VCaP (cell line): ENCODE data around the gene ARID4A.
"Not testable (repeated sequence)": the region's sequence is repeated elsewhere in the genome, so short reads cannot be mapped to it uniquely, and the experiment has no call there.

Source experiments
- H3K27ac ChIP-seq: fragments of 450-650 bp; 2 replicates; pipeline ENCODE4 v1.5.1; 2017
- TF ChIP-seq, protein P1 (sequence below): fragments of 450-650 bp; conservative IDR thresholded peaks from 2 replicates; pipeline ENCODE4 v1.5.1; 2017; ENCODE audit warnings: mild to moderate bottlenecking, moderate library complexity

Gene ARID4A

GRCh38 chr14:58298477-58299400 is at the start of gene ARID4A:
TSS of gene ARID4A (plus strand) at chr14:58298555. CDS start at chr14:58299855, 1,300 bp downstream.
- TF ChIP-seq, protein P1, sequence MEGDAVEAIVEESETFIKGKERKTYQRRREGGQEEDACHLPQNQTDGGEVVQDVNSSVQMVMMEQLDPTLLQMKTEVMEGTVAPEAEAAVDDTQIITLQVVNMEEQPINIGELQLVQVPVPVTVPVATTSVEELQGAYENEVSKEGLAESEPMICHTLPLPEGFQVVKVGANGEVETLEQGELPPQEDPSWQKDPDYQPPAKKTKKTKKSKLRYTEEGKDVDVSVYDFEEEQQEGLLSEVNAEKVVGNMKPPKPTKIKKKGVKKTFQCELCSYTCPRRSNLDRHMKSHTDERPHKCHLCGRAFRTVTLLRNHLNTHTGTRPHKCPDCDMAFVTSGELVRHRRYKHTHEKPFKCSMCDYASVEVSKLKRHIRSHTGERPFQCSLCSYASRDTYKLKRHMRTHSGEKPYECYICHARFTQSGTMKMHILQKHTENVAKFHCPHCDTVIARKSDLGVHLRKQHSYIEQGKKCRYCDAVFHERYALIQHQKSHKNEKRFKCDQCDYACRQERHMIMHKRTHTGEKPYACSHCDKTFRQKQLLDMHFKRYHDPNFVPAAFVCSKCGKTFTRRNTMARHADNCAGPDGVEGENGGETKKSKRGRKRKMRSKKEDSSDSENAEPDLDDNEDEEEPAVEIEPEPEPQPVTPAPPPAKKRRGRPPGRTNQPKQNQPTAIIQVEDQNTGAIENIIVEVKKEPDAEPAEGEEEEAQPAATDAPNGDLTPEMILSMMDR = no peak
- peak within 1 kb of the TSS; percentile 92 for H3K27ac ChIP-seq

DNA sequence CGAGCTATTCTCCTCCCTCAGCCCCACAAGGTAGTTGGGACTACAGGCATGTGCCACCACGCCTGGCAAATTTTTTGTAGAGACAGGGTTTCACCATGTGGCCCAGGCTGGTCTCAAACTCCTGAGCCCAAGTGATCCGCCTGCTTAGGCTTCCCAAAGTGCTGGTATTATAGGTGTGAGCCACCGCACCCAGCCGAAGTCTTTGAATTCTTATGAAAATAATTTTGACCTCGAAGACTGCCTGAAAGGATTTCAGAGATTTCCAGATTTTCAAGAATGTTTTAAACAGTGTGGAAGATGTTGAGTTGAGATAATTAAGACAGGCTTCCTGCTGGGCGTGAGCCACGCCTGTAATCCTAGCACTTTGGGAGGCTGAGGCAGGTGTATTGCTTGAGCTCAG is 48.7 kb upstream of the ARID4A start:
- TF ChIP-seq, protein P1 = no peak
- no peak overlapping the region for H3K27ac ChIP-seq

DNA sequence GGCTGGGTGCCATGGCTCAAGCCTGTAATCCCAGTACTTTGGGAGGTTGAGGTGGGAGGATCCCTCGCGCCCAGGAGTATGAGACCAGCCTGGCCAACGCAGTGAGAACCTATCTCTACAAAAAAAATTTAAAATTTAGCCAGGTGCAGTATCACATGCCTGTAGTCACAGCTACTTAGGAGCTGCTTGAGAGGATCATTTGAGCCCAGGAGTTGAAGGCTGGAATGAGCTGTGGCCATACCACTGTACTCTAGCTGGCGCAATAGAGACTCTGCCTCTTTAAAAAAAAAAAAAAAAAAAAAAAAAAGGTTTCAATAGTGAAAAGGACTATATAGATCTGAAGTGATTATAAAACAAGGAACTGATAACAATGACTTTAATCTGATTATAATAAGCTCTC is 40.2 kb upstream of the ARID4A start:
- no peak overlapping the region for H3K27ac ChIP-seq
- TF ChIP-seq, protein P1 = 0 out of 2 replicates have a peak, but pooled peaks have one; percentile 5

DNA sequence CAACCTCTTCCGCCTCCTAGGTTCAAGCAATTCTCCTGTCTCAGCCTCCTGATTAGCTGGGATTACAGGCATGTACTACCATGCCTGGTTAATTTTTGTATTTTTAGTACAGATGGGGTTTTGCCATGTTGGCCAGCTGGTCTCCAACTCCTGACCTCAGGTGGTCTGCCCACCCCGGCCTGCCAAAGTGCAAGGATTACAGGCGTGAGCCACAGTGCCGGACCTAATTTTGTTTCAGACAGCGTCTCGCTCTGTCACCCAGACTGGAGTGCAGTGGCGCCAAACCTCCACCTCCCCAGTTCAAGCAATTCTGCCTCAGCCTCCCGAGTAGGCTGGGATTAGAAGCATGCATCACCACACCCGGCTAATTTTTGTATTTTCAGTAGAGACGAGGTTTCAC is 36.4 kb upstream of the ARID4A start:
- not testable (repeated sequence) for H3K27ac ChIP-seq

GRCh38 chr14:58265401-58265800 is 33.0 kb upstream of the ARID4A start:
- TF ChIP-seq, protein P1 = no peak

GRCh38 chr14:58270628-58271027 is 27.7 kb upstream of the ARID4A start:
- H3K27ac ChIP-seq = no peak overlapping the region
- TF ChIP-seq, protein P1 = no peak

More at GRCh38 chr14:58265401-58265800, 33.0 kb upstream of the ARID4A start:
- H3K27ac ChIP-seq = no peak overlapping the region

DNA sequence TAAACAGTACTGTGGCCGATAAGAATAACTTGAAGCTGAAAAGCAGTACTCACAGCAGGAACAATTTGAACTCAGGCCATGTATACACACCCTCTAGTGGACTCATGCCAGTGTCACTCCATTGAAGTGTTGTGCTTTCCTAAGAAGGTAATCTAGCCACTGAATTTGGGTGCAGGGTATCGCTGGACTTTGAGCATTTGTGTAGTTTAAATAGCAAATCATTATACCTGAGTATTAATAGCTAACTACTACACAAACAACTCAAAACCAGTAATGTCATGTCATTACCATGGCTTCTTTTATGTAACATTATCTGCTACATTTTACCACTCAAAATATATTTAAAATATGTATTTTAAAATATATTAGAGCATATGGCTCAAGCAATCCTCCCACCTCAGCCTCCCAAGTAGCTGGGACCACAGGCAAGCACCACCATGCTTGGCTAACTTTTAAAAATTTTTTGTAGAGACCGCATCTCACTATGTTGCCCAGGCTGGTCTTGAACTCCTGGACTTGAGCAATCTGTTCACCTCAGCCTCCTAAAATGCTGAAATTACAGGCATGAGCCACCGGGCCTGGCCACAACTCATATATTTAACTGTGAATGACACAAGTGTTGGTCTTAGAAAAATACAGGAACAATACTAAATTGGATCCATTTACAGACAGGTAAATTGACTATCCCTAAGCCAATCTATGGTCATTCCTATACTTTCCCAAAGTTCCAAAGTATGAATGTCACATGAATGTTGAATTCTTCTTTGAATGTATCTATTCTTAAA is 25.6 kb upstream of the ARID4A start:
- TF ChIP-seq, protein P1 = peak; percentile 24; the same call in 1 of the 2 replicates
- H3K27ac ChIP-seq = no peak overlapping the region
